ENCODE measurements around the gene CTDSPL.
A peak's percentile ranks its signal among the peaks of the same experiment; 100 is the strongest.
"Not testable (repeated sequence)": the region's sequence is repeated elsewhere in the genome, so short reads cannot be mapped to it uniquely, and the experiment has no call there.

Gene CTDSPL

GRCh38 chr3:38031022-38031994 lies 169.6 kb downstream of the CTDSPL start:
- 66% methylated on average over 7 of the region's 9 CpGs for WGBS
- no peak overlapping the region for H2AK5ac ChIP-seq (ENCODE audit: low read length, severe bottlenecking)
- no peak overlapping the region for H3K4ac ChIP-seq (ENCODE audit: low read depth in 1 of 2, low read length in 2 of 2)
- no peak overlapping the region for H3K4me2 ChIP-seq (ENCODE audit: low read length, poor library complexity, severe bottlenecking)
- no peak overlapping the region for H2BK5ac ChIP-seq (ENCODE audit: low read depth, low read length, poor library complexity, severe bottlenecking)
- DNase-seq = no peak
- no peak overlapping the region for H2BK15ac ChIP-seq (ENCODE audit: low read depth, poor library complexity, severe bottlenecking)
- H3K4me1 ChIP-seq (ENCODE audit: control insufficient read depth, insufficient read depth, low read depth, low read length) = peaks cover 21% of the 10 kb centered on the region
- no peak overlapping the region for H3K14ac ChIP-seq (ENCODE audit: low read length in 2 of 2)
- no peak overlapping the region for H2AFZ ChIP-seq (ENCODE audit: low read depth, low read length)
- peak overlapping the region in 1 of 2 experiments; percentile 14 for H3K18ac ChIP-seq (ENCODE audit: low read depth in 1 of 2, low read length in 2 of 2)
- peak overlapping the region; percentile 22 for H4K91ac ChIP-seq (ENCODE audit: low read length)
- H3K9ac ChIP-seq (ENCODE audit: low read length) = peak overlapping the region; percentile 96
- no peaks in the 10 kb centered on the region for H3K9me3 ChIP-seq (ENCODE audit: control insufficient read depth, low read length)
- H4K8ac ChIP-seq (ENCODE audit: low read length) = no peak overlapping the region
- H2BK120ac ChIP-seq (ENCODE audit: low read depth, low read length) = no peak overlapping the region
- no peak overlapping the region for H3K4me3 ChIP-seq (ENCODE audit: insufficient read depth in 1 of 2, low read depth in 1 of 2, low read length in 2 of 2)
- peak overlapping the region in 1 of 2 experiments; percentile 35 for H3K23ac ChIP-seq (ENCODE audit: low read length in 2 of 2)
- H3K27ac ChIP-seq (ENCODE audit: low read length, poor library complexity, severe bottlenecking) = no peak overlapping the region
- peak overlapping the region in 1 of 2 experiments; percentile 33 for H2BK12ac ChIP-seq (ENCODE audit: low read length in 2 of 2)
- H3K27me3 ChIP-seq (ENCODE audit: control insufficient read depth in 1 of 2, insufficient read depth in 1 of 2, low read length in 2 of 2) = no peaks in the 10 kb centered on the region
- no peaks in the 10 kb centered on the region for H3K36me3 ChIP-seq (ENCODE audit: control insufficient read depth in 1 of 2, insufficient read depth in 2 of 2, low read depth in 1 of 2, low read length in 2 of 2)
- H3K79me1 ChIP-seq (replicated peaks; ENCODE audit: low read length, poor library complexity, severe bottlenecking) = no peaks in the 10 kb centered on the region

GRCh38 chr3:38032328-38032865 lies 170.7 kb downstream of the CTDSPL start:
- Histone ChIP-seq H4K91ac (ENCODE audit: low read length) (no peak overlapping the region), H2AK5ac (ENCODE audit: low read length, severe bottlenecking) (no peak overlapping the region), H3K18ac (ENCODE audit: low read depth in 1 of 2, low read length in 2 of 2) (no peak overlapping the region), H3K27me3 (ENCODE audit: control insufficient read depth in 1 of 2, insufficient read depth in 1 of 2, low read length in 2 of 2) (no peaks in the 10 kb centered on the region), H2BK15ac (ENCODE audit: low read depth, poor library complexity, severe bottlenecking) (peak overlapping the region; percentile 40), H2AFZ (ENCODE audit: low read depth, low read length) (no peak overlapping the region), H2BK120ac (ENCODE audit: low read depth, low read length) (no peak overlapping the region), H3K4me3 (ENCODE audit: insufficient read depth in 1 of 2, low read depth in 1 of 2, low read length in 2 of 2) (no peak overlapping the region), H3K9me3 (ENCODE audit: control insufficient read depth, low read length) (no peaks in the 10 kb centered on the region), H3K23ac (ENCODE audit: low read length in 2 of 2) (no peak overlapping the region), H3K36me3 (ENCODE audit: control insufficient read depth in 1 of 2, insufficient read depth in 2 of 2, low read depth in 1 of 2, low read length in 2 of 2) (no peaks in the 10 kb centered on the region), H3K4me2 (ENCODE audit: low read length, poor library complexity, severe bottlenecking) (no peak overlapping the region), H3K4me1 (ENCODE audit: control insufficient read depth, insufficient read depth, low read depth, low read length) (peaks cover 21% of the 10 kb centered on the region), H3K4ac (ENCODE audit: low read depth in 1 of 2, low read length in 2 of 2) (no peak overlapping the region), H2BK5ac (ENCODE audit: low read depth, low read length, poor library complexity, severe bottlenecking) (no peak overlapping the region), H3K9ac (ENCODE audit: low read length) (no peak overlapping the region), H3K79me1 (replicated peaks; ENCODE audit: low read length, poor library complexity, severe bottlenecking) (no peaks in the 10 kb centered on the region), H2BK12ac (ENCODE audit: low read length in 2 of 2) (peak overlapping the region in 1 of 2 experiments; percentile 14), H3K14ac (ENCODE audit: low read length in 2 of 2) (no peak overlapping the region), H3K27ac (ENCODE audit: low read length, poor library complexity, severe bottlenecking) (no peak overlapping the region), H4K8ac (ENCODE audit: low read length) (no peak overlapping the region)
- DNase-seq = no peak
- 67% methylated on average over 1 of the region's 1 CpG for WGBS

- not testable (repeated sequence) for H2BK12ac ChIP-seq (ENCODE audit: low read length in 2 of 2); H3K4ac ChIP-seq (ENCODE audit: low read depth in 1 of 2, low read length in 2 of 2); H3K27me3 ChIP-seq (ENCODE audit: control insufficient read depth in 1 of 2, insufficient read depth in 1 of 2, low read length in 2 of 2); H3K4me3 ChIP-seq (ENCODE audit: insufficient read depth in 1 of 2, low read depth in 1 of 2, low read length in 2 of 2); H3K36me3 ChIP-seq (ENCODE audit: control insufficient read depth in 1 of 2, insufficient read depth in 2 of 2, low read depth in 1 of 2, low read length in 2 of 2); H3K4me2 ChIP-seq (ENCODE audit: low read length, poor library complexity, severe bottlenecking); H2BK5ac ChIP-seq (ENCODE audit: low read depth, low read length, poor library complexity, severe bottlenecking); H4K91ac ChIP-seq (ENCODE audit: low read length); H3K9me3 ChIP-seq (ENCODE audit: control insufficient read depth, low read length); DNase-seq; H4K8ac ChIP-seq (ENCODE audit: low read length); H3K9ac ChIP-seq (ENCODE audit: low read length); H3K79me1 ChIP-seq (replicated peaks; ENCODE audit: low read length, poor library complexity, severe bottlenecking); H3K27ac ChIP-seq (ENCODE audit: low read length, poor library complexity, severe bottlenecking); H3K14ac ChIP-seq (ENCODE audit: low read length in 2 of 2); H2BK15ac ChIP-seq (ENCODE audit: low read depth, poor library complexity, severe bottlenecking); H2AK5ac ChIP-seq (ENCODE audit: low read length, severe bottlenecking); H2BK120ac ChIP-seq (ENCODE audit: low read depth, low read length); H3K18ac ChIP-seq (ENCODE audit: low read depth in 1 of 2, low read length in 2 of 2); H2AFZ ChIP-seq (ENCODE audit: low read depth, low read length)
- 100% methylated on average over 3 of the region's 7 CpGs for WGBS
- peaks cover 20% of the 10 kb centered on the region for H3K4me1 ChIP-seq (ENCODE audit: control insufficient read depth, insufficient read depth, low read depth, low read length)
- peak overlapping the region in 1 of 2 experiments; percentile 20 for H3K23ac ChIP-seq (ENCODE audit: low read length in 2 of 2)
Observed at GRCh38 chr3:38033586-38033985, 171.9 kb downstream of the CTDSPL start.
